Neural progenitor cell (in vitro differentiated cells): ENCODE data around the gene BCL7C.

ENCODE experiments used
- CTCF ChIP-seq: fragments of 200-600 bp; sonication (generic); IDR thresholded peaks from 2 replicates; pipeline ENCODE4 v1.5.1; 2017; ENCODE audit warnings: antibody characterized with exemption, mild to moderate bottlenecking
- EZH2 ChIP-seq: fragments of 200-600 bp; sonication (generic); IDR thresholded peaks from 2 replicates; pipeline ENCODE4 v1.6.1; 2017; ENCODE audit warnings: antibody characterized with exemption, mild to moderate bottlenecking, moderate library complexity

DNA sequence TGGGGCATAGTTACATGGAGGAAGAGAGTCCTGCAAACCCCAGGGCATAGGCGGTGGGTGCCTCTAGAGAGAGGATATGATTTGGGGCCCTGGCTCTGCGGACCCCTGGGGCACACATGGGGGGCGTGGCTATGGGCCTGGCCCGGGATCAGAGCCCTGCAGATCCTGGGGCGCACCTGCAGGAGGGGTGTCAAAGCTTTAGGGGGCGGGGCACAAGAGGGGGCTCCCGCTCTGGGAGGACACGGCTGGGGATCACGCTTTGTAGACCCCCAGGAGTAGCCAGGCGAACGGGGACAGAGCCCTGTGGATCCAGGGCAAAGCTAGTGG lies 497 bp downstream of the BCL7C start:
- TF ChIP-seq CTCF (no peak), EZH2 (no peak)
